NCI-H1694 treated with DMSO at 0.1 percent for 48 hours (cell line): ENCODE measurements around the gene SLC25A21.
"Not testable (repeated sequence)": the region's sequence is repeated elsewhere in the genome, so short reads cannot be mapped to it uniquely, and the experiment has no call there.

Experiments used
- DNase-seq: peaks from one replicate; lab custom pipeline; 2025; lab: John Stamatoyannopoulos, UW

Gene SLC25A21

GRCh38 chr14:36863271-36863670 lies 309.1 kb downstream of the SLC25A21 start:
- no peak for DNase-seq

GRCh38 chr14:36862237-36862636 lies 310.2 kb downstream of the SLC25A21 start:
- not testable (repeated sequence) for DNase-seq

GRCh38 chr14:36860831-36861230 lies 311.6 kb downstream of the SLC25A21 start:
- DNase-seq: no peak

- DNase-seq: no peak
Observed at GRCh38 chr14:36859119-36859518, 313.3 kb downstream of the SLC25A21 start.

GRCh38 chr14:36857842-36858445 lies 314.5 kb downstream of the SLC25A21 start:
- no peak for DNase-seq

GRCh38 chr14:36857136-36857535 lies 315.3 kb downstream of the SLC25A21 start:
- no peak for DNase-seq

- no peak for DNase-seq
Observed at GRCh38 chr14:36856095-36856878, 316.1 kb downstream of the SLC25A21 start.

GRCh38 chr14:36855396-36855795 lies 317.0 kb downstream of the SLC25A21 start:
- no peak for DNase-seq

GRCh38 chr14:36852981-36853691 lies 319.3 kb downstream of the SLC25A21 start:
- DNase-seq: no peak

- DNase-seq: no peak
Observed at GRCh38 chr14:36848213-36848612, 324.2 kb downstream of the SLC25A21 start.

GRCh38 chr14:36847366-36847765 lies 325.0 kb downstream of the SLC25A21 start:
- DNase-seq: no peak

GRCh38 chr14:36845356-36846012 lies 326.9 kb downstream of the SLC25A21 start:
- DNase-seq: no peak

GRCh38 chr14:36844443-36845195 lies 327.8 kb downstream of the SLC25A21 start:
- DNase-seq: no peak

GRCh38 chr14:36843410-36843809 lies 329.0 kb downstream of the SLC25A21 start:
- no peak for DNase-seq

GRCh38 chr14:36835128-36835527 lies 337.3 kb downstream of the SLC25A21 start:
- DNase-seq: no peak

- no peak for DNase-seq
Observed at GRCh38 chr14:36834293-36834692, 338.1 kb downstream of the SLC25A21 start.

GRCh38 chr14:36829547-36829946 lies 342.9 kb downstream of the SLC25A21 start:
- no peak for DNase-seq

GRCh38 chr14:36827861-36828260 lies 344.5 kb downstream of the SLC25A21 start:
- DNase-seq: no peak

GRCh38 chr14:36826614-36827013 lies 345.8 kb downstream of the SLC25A21 start:
- no peak for DNase-seq

- no peak for DNase-seq
Observed at GRCh38 chr14:36824854-36825253, 347.6 kb downstream of the SLC25A21 start.

GRCh38 chr14:36823651-36824050 lies 348.8 kb downstream of the SLC25A21 start:
- no peak for DNase-seq

- no peak for DNase-seq
Observed at GRCh38 chr14:36822685-36823084, 349.7 kb downstream of the SLC25A21 start.
